GM12864 (cell line): Measurements from ENCODE around the gene NHS.

Source experiments
- DNase-seq: peaks from one replicate; pipeline ENCODE4 v3.0.0-alpha.2; 2011; ENCODE audit warnings: low read depth
- H3K4me3 ChIP-seq: 2 replicates; pipeline ENCODE4 v1.5.1; 2011; ENCODE audit warnings: mild to moderate bottlenecking, low read depth, low read length, control low read depth
- CTCF ChIP-seq: IDR thresholded peaks from 2 replicates; pipeline ENCODE4 v1.5.1; 2011; ENCODE audit warnings: low read depth, mild to moderate bottlenecking, moderate library complexity, low read length, control low read depth, inconsistent platforms; ENCODE audit errors: missing control alignments

The NHS gene

GRCh38 chrX:17692709-17693346, 317.8 kb downstream of the NHS start:
- H3K4me3 ChIP-seq = no peak overlapping the region
- no peak for TF ChIP-seq CTCF
- DNase-seq = no peak

GRCh38 chrX:17697191-17697590, 322.2 kb downstream of the NHS start:
- TF ChIP-seq CTCF = no peak
- no peak for DNase-seq
- no peak overlapping the region for H3K4me3 ChIP-seq

GRCh38 chrX:17700976-17701375, 326.0 kb downstream of the NHS start:
- no peak for TF ChIP-seq CTCF
- no peak for DNase-seq
- no peak overlapping the region for H3K4me3 ChIP-seq

GRCh38 chrX:17703201-17703600, 328.2 kb downstream of the NHS start:
- no peak for DNase-seq
- no peak for TF ChIP-seq CTCF
- no peak overlapping the region for H3K4me3 ChIP-seq

GRCh38 chrX:17705211-17705610, 330.2 kb downstream of the NHS start:
- no peak for TF ChIP-seq CTCF
- DNase-seq = no peak

GRCh38 chrX:17706676-17707075, 331.7 kb downstream of the NHS start:
- H3K4me3 ChIP-seq = no peak overlapping the region
- DNase-seq = no peak
- no peak for TF ChIP-seq CTCF

More at GRCh38 chrX:17705211-17705610, 330.2 kb downstream of the NHS start:
- no peak overlapping the region for H3K4me3 ChIP-seq

- no peak for TF ChIP-seq CTCF
- no peak overlapping the region for H3K4me3 ChIP-seq
- no peak for DNase-seq
These were observed 332.7 kb downstream of the NHS start for GRCh38 chrX:17707731-17708130.
